ENCODE data around the gene MCTP2.

Gene MCTP2

DNA sequence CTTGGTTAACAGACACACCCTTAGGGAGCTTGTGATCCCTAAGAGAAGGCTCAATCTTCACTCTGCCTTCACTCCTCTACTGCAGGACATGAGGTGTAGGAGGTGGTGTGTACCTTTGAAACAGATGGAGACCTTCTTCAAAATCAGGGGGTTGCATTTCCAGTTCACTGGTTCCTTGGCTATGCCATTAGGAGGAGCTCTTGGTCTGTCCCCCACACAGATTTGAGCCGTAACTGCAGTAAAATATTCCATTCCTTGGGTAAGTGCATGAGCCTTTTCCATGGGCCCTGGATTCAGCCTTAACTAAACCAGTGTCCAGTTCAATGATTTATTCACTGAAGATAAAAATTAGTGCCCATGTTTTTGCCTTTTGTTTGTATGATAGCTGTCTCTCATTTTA is 144.6 kb downstream of the MCTP2 start:
- no peak for TF ChIP-seq TEAD4 (IDR thresholded peaks at IDR 0.05)
- TF ChIP-seq CEBPB (IDR thresholded peaks at IDR 0.05): no peak
- no peak for TF ChIP-seq TAF1 (IDR thresholded peaks at IDR 0.05; ENCODE audit: low read depth)
- TF ChIP-seq TCF12 (IDR thresholded peaks at IDR 0.05; ENCODE audit: low read depth): no peak
- no peak for TF ChIP-seq ZBTB7A (IDR thresholded peaks at IDR 0.05; ENCODE audit: low read depth)
- no peak for TF ChIP-seq EGR1 (IDR thresholded peaks at IDR 0.05)
- TF ChIP-seq EP300 (IDR thresholded peaks at IDR 0.05; ENCODE audit: borderline replicate concordance): no peak
- no peak for TF ChIP-seq NFIC (IDR thresholded peaks at IDR 0.05)
- no peak for TF ChIP-seq CREB1 (IDR thresholded peaks at IDR 0.05; ENCODE audit: low read depth)
- no peak for TF ChIP-seq FOXM1 (IDR thresholded peaks at IDR 0.05; ENCODE audit: borderline replicate concordance, low read depth)
- TF ChIP-seq REST (IDR thresholded peaks at IDR 0.05; ENCODE audit: low read depth): no peak

GRCh38 chr15:94379986-94380385 is 148.6 kb downstream of the MCTP2 start:
- no peak for TF ChIP-seq CEBPB (IDR thresholded peaks at IDR 0.05)
- no peak for TF ChIP-seq NFIC (IDR thresholded peaks at IDR 0.05)
- TF ChIP-seq, protein P1, sequence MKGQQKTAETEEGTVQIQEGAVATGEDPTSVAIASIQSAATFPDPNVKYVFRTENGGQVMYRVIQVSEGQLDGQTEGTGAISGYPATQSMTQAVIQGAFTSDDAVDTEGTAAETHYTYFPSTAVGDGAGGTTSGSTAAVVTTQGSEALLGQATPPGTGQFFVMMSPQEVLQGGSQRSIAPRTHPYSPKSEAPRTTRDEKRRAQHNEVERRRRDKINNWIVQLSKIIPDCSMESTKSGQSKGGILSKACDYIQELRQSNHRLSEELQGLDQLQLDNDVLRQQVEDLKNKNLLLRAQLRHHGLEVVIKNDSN (IDR thresholded peaks at IDR 0.05): no peak
- no peak for TF ChIP-seq MAX (IDR thresholded peaks at IDR 0.05)
- TF ChIP-seq ZBTB7A (IDR thresholded peaks at IDR 0.05; ENCODE audit: low read depth): no peak
- no peak for TF ChIP-seq TCF12 (IDR thresholded peaks at IDR 0.05; ENCODE audit: low read depth)
- TF ChIP-seq TAF1 (IDR thresholded peaks at IDR 0.05; ENCODE audit: low read depth): no peak
- TF ChIP-seq EP300 (IDR thresholded peaks at IDR 0.05; ENCODE audit: borderline replicate concordance): no peak
- TF ChIP-seq EGR1 (IDR thresholded peaks at IDR 0.05): no peak
- TF ChIP-seq TEAD4 (IDR thresholded peaks at IDR 0.05): no peak
- TF ChIP-seq YY1 (IDR thresholded peaks at IDR 0.05; ENCODE audit: low read depth): no peak
- TF ChIP-seq REST (IDR thresholded peaks at IDR 0.05; ENCODE audit: low read depth): no peak
- no peak for TF ChIP-seq FOXM1 (IDR thresholded peaks at IDR 0.05; ENCODE audit: borderline replicate concordance, low read depth)

- TF ChIP-seq TCF12 (IDR thresholded peaks at IDR 0.05; ENCODE audit: low read depth) (no peak), TEAD4 (IDR thresholded peaks at IDR 0.05) (no peak), EP300 (IDR thresholded peaks at IDR 0.05; ENCODE audit: borderline replicate concordance) (no peak), CREB1 (IDR thresholded peaks at IDR 0.05; ENCODE audit: low read depth) (no peak), FOXM1 (IDR thresholded peaks at IDR 0.05; ENCODE audit: borderline replicate concordance, low read depth) (no peak), NFIC (IDR thresholded peaks at IDR 0.05) (no peak), TAF1 (IDR thresholded peaks at IDR 0.05; ENCODE audit: low read depth) (no peak), REST (IDR thresholded peaks at IDR 0.05; ENCODE audit: low read depth) (no peak), CEBPB (IDR thresholded peaks at IDR 0.05) (no peak), RAD21 (IDR thresholded peaks at IDR 0.05; ENCODE audit: low read depth) (no peak), EGR1 (IDR thresholded peaks at IDR 0.05) (no peak)
Observed at GRCh38 chr15:94380798-94381197, 149.4 kb downstream of the MCTP2 start.

DNA sequence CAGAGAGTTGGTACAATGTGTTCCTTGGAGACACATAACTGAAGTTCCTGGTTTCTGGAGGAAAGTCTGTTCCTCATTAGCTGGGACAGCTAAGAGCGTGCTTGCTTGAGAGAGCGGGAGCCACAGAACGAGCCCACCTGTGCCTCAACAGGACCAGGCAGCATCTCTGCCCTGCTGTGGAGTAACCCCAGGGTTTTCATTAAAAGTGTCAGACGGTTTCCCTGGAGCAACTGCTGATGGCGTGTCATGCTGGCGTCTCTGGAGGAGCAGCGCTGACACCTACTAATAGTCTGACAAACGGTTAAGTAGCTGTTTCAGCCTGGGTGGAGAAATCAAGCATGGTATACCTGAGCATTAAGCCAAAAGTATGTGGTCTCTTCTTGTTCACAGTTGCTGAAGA is 150.0 kb downstream of the MCTP2 start:
- TF ChIP-seq REST (IDR thresholded peaks at IDR 0.05; ENCODE audit: low read depth) (no peak), RAD21 (IDR thresholded peaks at IDR 0.05; ENCODE audit: low read depth) (no peak), MAX (IDR thresholded peaks at IDR 0.05) (no peak), ZBTB7A (IDR thresholded peaks at IDR 0.05; ENCODE audit: low read depth) (no peak), TAF1 (IDR thresholded peaks at IDR 0.05; ENCODE audit: low read depth) (no peak)
